ENCODE measurements around the gene INPP5J. TPM values are rescaled to one million over a fixed set of nuclear protein-coding genes. Genes with fewer than 3 reads are reported as not detected.

INPP5J gene
- total and polyA plus RNA-seq, 9 of the 15 experiments (the other 6 are each of a cell fraction or from before 2014, with no cell fraction given): 0.10 to 6.3 (median 4.8) TPM

- no peak for ATAC-seq
- DNase-seq (ENCODE audit: extremely low read depth in 1 of 4, low spot score in 3 of 4): no peak
- intact Hi-C loops (cut with micrococcal nuclease): no loop called here
- no peaks in the 10 kb centered on the region for H3K9me3 ChIP-seq (replicated peaks; ENCODE audit: control insufficient read depth, insufficient read depth, low read depth, low read length)
- WGBS (ENCODE audit: insufficient coverage, low coverage, missing lambda C conversion rate): 54% methylated on average over 6 of the region's 12 CpGs
- peaks cover 13 to 54% of the 10 kb centered on the region in 2 experiments; a peak in 4 of 5 replicates for H3K4me1 ChIP-seq (replicated peaks in 1 of 2; ENCODE audit: control insufficient read depth in 2 of 2, insufficient read depth in 2 of 2, low read length in 2 of 2)
- no TSS peak for BruUV-seq (replicated peaks)
- POLR2A ChIA-PET: interaction anchor here (0.6 to 1.2 kb wide), 2 partner anchors 11 to 97 kb away, joined by 3 read pairs; no protein-coding TSS in a partner anchor
- peak overlapping the region in 1 of 2 experiments; percentile 71; a peak in 1 of 4 replicates for H3K9ac ChIP-seq (ENCODE audit: insufficient read depth in 1 of 2, low read depth in 2 of 2, low read length in 2 of 2)
- H3K27ac ChIP-seq (ENCODE audit: extremely low read depth, low read depth, low read length): no peak overlapping the region
- H3K4me2 ChIP-seq (ENCODE audit: insufficient read depth, low read length): no peak overlapping the region
- no peaks in the 10 kb centered on the region for H4K20me1 ChIP-seq (replicated peaks; ENCODE audit: control insufficient read depth, insufficient read depth, low read length)
- no peaks in the 10 kb centered on the region for H3K9me1 ChIP-seq (ENCODE audit: control insufficient read depth, insufficient read depth, low read length)
- no peak for TF ChIP-seq ZNF232 (CRISPR knock-in tag; IDR thresholded peaks at IDR 0.05)
- no peak for TF ChIP-seq SRSF7 (optimal IDR thresholded peaks at IDR 0.05; ENCODE audit: low read depth, low read length)
- no peaks in the 10 kb centered on the region for H3K27me3 ChIP-seq (ENCODE audit: control insufficient read depth in 2 of 2, insufficient read depth in 2 of 2, low read length in 2 of 2)
- no peaks in the 10 kb centered on the region for H3K79me2 ChIP-seq (ENCODE audit: control insufficient read depth, insufficient read depth, low read length)
- H2AFZ ChIP-seq (ENCODE audit: low read depth, low read length): no peak overlapping the region
- CTCF ChIA-PET (ENCODE audit: low intra/inter-chr PET ratio): no interaction called here
- no peak overlapping the region for H3K4me3 ChIP-seq
- FAIRE-seq: no peak
- in situ Hi-C loops (cut with MboI): no loop called here
- no peaks in the 10 kb centered on the region for H3K36me3 ChIP-seq (ENCODE audit: control insufficient read depth, insufficient read depth, low read length)
Measured at GRCh38 chr22:31125521-31126117, 2.9 kb downstream of the INPP5J start.

GRCh38 chr22:31126128-31126868, 3.5 kb downstream of the INPP5J start:
- Histone ChIP-seq H3K9me1 (ENCODE audit: control insufficient read depth, insufficient read depth, low read length) (no peaks in the 10 kb centered on the region), H3K9ac (ENCODE audit: insufficient read depth in 1 of 2, low read depth in 2 of 2, low read length in 2 of 2) (no peak overlapping the region; a peak in 1 of 4 replicates), H4K20me1 (replicated peaks; ENCODE audit: control insufficient read depth, insufficient read depth, low read length) (no peaks in the 10 kb centered on the region), H3K4me1 (replicated peaks in 1 of 2; ENCODE audit: control insufficient read depth in 2 of 2, insufficient read depth in 2 of 2, low read length in 2 of 2) (peaks cover 18 to 54% of the 10 kb centered on the region in 2 experiments; a peak in 4 of 5 replicates), H3K36me3 (ENCODE audit: control insufficient read depth, insufficient read depth, low read length) (no peaks in the 10 kb centered on the region), H3K27me3 (ENCODE audit: control insufficient read depth in 2 of 2, insufficient read depth in 2 of 2, low read length in 2 of 2) (no peaks in the 10 kb centered on the region), H3K4me2 (ENCODE audit: insufficient read depth, low read length) (no peak overlapping the region), H3K79me2 (ENCODE audit: control insufficient read depth, insufficient read depth, low read length) (no peaks in the 10 kb centered on the region), H3K4me3 (no peak overlapping the region), H2AFZ (ENCODE audit: low read depth, low read length) (no peak overlapping the region), H3K9me3 (replicated peaks; ENCODE audit: control insufficient read depth, insufficient read depth, low read depth, low read length) (no peaks in the 10 kb centered on the region), H3K27ac (ENCODE audit: extremely low read depth, low read depth, low read length) (no peak overlapping the region)
- peak; percentile 72; the same call in 1 of the 2 replicates for TF ChIP-seq ZBTB33 (CRISPR knock-in tag; IDR thresholded peaks at IDR 0.05)
- no peak for TF ChIP-seq HDAC3 (IDR thresholded peaks at IDR 0.05; ENCODE audit: borderline replicate concordance, partially characterized antibody)
- no peak for TF ChIP-seq TAF1 (IDR thresholded peaks at IDR 0.05; ENCODE audit: control insufficient read depth, extremely low read depth, insufficient read depth, low read length, severe bottlenecking)
- no TSS peak for BruUV-seq (replicated peaks)
- FAIRE-seq: no peak
- POLR2A ChIA-PET: interaction anchor here (0.6 to 1.2 kb wide), 2 partner anchors 10 to 98 kb away, joined by 3 read pairs; no protein-coding TSS in a partner anchor
- intact Hi-C loops (cut with micrococcal nuclease) (no loop called here), in situ Hi-C loops (cut with MboI) (no loop called here)
- CTCF ChIA-PET (ENCODE audit: low intra/inter-chr PET ratio): no interaction called here
- DNase-seq (ENCODE audit: extremely low read depth in 1 of 4, low spot score in 3 of 4): no peak
- 63% methylated on average over 17 of the region's 22 CpGs for WGBS (ENCODE audit: insufficient coverage, low coverage, missing lambda C conversion rate)
- ATAC-seq: no peak
